ENCODE results near the gene SH2D3C. TPM values are rescaled to one million over a fixed set of nuclear protein-coding genes. Genes with fewer than 3 reads are reported as not detected.

The SH2D3C gene
- total RNA-seq, 1 donor from 2014 or later, result 22.6 TPM

DNA sequence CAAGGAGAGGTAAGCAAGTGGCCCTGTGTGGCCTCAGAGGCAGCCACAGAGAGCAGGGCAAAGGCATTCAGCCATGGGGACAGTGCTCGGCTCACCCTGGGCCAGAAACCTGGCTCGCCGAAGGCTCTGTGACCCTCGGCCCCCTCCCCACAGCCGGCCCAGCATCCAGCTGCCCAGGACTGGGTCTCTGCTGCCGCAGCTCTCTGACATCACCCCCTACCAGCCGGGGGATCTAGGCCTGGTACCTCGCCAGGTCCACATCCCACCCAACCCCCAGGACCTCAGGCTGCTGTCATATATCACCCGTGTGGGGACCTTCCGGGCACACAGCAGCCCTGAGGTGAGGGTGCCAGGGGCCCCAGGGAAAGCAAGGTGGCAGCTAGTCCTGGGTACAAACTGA is 65.6 kb downstream of the SH2D3C start:
- intact Hi-C loops (cut with DNase I), result no loop called here
- ATAC-seq (no peak), DNase-seq (ENCODE audit: low spot score) (no peak)

DNA sequence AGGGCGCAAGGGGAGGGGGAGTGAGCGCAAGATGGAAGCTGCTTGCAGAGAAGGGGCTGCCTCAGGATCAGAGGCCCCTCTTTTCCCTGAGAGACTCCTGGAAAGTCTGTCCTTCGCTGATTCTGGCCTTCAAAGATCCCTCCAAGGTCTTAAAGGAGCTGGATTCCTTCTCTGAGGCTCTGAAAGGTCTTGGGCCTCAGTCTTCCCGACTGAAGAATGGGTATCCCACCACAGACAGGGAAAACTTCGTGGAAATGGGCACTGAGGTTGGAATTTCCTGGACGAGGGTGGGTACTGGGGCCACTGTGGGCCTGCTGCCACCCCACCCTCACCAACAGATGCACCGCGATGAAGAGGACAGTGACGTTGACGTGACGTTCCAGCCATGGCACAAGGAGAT is 66.1 kb downstream of the SH2D3C start:
- intact Hi-C loops (cut with DNase I), result no loop called here
- no peak for ATAC-seq

DNA sequence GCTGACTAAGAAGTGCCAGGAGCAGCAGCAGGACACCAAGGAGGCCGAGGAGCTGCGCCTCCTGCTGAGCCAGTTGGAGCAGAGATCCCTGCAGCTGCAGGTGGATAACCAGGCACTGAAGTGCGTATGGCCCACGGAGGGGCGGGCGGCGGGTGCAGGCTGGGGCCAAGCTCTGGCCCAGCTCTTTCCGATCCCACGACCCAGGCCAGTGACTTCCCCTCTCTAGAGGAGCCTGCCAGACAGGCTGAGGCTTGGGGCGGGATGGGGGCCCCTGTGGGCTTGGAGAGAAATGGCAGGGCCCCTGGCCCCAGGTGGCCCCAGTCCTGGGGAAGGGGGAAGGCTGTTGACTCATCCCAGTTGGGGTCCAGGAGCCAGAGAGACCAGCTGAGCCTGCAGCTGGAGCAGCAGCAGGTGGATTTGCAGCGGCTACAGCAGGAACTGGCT is 66.6 kb downstream of the SH2D3C start:
- intact Hi-C loops (cut with DNase I), result no loop called here
- no peak for ATAC-seq

More for the DNA sequence above, 66.1 kb downstream of the SH2D3C start:
- DNase-seq (ENCODE audit: low spot score), result no peak

DNA sequence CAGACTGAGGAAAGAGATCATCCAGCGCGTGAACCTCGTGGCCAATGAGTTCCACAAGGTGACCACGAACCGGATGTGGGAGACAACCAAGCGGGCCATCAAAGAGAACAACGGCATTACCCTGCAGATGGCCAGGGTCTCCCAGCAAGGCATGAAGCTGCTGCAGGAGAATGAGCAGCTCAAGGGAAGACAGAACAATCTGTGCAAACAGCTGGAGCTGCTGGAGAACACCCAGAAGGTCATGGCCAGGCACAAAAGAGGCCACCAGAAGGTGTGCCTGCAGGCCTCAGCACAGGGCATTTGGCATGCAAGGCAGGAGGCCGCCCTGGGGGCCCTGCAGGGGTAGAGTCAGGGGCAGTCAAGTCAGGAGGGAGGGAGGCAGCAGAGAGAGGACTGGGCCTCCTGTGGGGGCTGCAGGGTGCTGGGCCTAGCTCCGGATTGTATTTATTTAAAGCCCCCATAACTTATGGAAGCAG is 67.2 kb downstream of the SH2D3C start:
- intact Hi-C loops (cut with DNase I), result no loop called here
- DNase-seq (ENCODE audit: low spot score) (no peak), ATAC-seq (no peak)

More for the DNA sequence above, 66.6 kb downstream of the SH2D3C start:
- DNase-seq (ENCODE audit: low spot score), result no peak

DNA sequence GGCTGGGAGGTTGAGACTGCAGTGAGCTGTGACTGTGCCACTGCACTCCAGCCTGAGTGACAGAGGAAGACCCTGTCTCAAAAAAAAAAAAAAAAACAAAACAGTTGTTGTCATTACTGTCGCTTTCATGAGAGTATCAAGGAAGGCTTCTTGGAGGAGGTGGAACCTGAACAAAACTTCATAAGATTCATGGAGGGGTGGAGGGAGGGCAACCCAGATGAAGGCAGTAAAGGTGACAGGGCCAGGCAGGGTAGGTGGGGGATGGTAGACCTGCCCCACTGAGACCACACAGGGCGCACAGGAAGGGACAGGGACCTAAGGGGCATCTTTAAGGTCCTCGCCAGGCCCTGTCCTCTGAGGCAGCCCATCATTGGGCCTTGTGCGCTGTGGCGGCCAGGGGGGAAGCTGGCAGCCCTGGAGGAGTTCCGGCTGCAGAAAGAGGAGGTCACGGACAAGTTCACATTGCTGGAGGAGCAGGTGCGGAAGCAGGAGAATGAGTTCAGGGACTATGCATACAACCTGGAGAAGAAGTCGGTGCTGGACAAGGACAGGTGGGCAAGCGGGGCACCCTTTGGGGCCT is 68.2 kb downstream of the SH2D3C start:
- DNase-seq (ENCODE audit: low spot score) (no peak), ATAC-seq (no peak)
- intact Hi-C loops (cut with DNase I), result no loop called here

DNA sequence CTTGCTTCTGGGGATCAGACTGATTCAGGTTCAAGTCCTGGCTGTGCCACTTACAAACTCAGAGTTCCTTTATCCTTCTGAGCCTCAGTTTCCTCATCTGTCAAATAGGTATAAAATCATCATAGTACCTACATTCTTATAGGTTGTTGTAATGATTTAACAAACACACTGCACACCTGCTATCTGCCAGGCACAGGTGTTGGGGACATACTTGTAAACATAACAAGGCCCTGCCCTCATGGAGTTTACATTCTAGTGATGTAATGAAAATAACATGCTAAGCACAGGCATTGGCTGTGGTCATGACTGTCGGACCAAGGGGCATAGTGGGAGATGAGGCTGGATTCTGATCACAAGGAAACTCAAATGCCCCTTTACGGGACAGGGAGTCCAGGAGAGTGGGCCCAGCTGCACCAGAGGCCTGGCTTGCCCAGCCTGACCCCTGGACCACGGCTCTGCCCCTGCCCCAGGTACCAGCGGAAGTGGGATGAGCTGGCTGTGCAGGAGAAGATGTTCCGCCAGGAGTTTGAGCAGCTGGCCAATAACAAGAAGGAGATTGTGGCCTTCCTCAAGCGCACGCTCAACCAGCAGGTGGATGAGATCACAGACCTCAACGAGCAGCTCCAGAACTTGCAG is 69.4 kb downstream of the SH2D3C start:
- DNase-seq (ENCODE audit: low spot score) (no peak), ATAC-seq (no peak)
- intact Hi-C loops (cut with DNase I), result no loop called here

DNA sequence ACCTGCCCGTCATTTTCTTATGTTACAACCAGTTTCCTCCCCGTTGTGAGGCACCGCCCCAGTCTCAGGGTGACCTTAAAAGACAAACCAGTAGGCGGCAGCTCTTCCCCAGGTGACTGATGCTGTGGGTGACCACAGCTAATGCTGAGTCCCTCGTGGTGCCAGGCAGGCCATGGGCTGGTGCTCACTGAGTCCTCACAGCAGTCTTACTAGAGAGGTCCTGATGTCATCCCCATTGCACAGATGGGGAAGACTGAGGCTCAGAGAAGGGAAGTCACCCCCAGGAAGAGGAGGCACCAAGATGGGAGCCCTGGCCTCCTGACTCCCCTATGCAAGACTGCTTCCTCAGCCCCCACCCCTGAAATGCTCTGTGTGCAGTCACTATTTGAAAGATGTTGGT is 70.7 kb downstream of the SH2D3C start:
- DNase-seq (ENCODE audit: low spot score) (no peak), ATAC-seq (no peak)
- intact Hi-C loops (cut with DNase I), result no loop called here

DNA sequence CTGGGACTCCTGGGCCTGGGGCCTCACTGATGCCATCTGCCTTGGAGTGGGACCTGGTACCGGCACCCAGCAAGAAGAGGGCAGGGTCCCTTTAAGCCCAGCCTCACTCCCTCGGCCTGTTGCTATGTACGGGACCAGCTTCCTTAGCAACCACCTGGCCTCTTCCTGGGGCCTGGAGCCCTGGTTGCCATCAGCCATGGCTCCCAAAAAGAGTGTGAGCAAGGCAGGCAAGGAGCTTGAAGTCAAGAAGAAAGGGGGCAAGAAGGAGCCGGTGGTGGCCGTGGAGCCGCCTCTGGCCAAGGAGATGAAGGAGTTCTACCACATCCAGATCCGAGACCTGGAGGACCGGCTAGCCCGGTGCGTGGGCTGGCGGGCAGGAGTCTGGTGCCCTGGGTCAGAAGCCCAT is 71.6 kb downstream of the SH2D3C start, which contains the start of gene CFAP157:
CFAP157 (plus strand) TSS at position 153 of the 406 bp plus-strand sequence; CDS start at position 197, 44 bp downstream.
- ATAC-seq, result no peak
- intact Hi-C loops (cut with DNase I), result no loop called here
- DNase-seq (ENCODE audit: low spot score), result no peak

DNA sequence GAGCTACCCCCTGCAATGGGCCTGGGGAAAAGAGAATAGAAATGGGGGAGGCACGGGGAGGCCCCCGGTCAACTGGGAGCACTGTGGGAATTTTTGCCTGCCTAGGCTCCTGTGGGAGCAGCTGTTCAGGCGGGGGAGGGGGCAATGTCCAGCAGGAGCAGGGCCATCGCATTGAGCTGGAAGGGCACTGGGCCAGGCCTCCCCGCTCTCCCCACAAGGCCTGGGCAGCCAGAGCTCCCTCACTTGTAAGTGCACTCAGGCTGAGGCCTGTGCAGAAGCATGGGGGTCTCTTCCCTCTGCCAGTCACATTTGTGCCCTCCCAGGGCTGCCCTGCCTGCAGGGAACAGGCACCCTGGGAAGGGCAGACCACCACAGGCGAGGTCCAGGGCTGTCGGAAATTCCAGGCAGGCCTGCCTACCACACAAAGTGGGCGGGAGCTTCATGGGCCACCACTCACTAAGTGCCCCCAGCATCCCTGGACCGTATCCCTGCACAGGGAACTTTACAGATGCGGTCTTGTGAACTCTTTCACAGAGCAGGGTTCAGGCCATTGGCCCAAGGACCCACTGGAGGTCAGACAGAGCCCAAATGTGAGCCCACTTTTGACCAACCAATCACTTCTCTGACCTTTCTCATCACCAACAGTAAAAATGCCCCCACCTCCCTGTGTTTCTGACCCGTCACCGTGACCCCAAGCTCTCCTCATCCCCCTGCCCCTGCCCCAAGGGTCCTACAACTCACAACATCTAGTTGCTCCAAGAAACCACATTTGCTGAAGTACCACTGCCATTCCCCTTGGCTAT is 72.7 kb downstream of the SH2D3C start:
- intact Hi-C loops (cut with DNase I), result no loop called here
- DNase-seq (ENCODE audit: low spot score) (no peak), ATAC-seq (no peak)

DNA sequence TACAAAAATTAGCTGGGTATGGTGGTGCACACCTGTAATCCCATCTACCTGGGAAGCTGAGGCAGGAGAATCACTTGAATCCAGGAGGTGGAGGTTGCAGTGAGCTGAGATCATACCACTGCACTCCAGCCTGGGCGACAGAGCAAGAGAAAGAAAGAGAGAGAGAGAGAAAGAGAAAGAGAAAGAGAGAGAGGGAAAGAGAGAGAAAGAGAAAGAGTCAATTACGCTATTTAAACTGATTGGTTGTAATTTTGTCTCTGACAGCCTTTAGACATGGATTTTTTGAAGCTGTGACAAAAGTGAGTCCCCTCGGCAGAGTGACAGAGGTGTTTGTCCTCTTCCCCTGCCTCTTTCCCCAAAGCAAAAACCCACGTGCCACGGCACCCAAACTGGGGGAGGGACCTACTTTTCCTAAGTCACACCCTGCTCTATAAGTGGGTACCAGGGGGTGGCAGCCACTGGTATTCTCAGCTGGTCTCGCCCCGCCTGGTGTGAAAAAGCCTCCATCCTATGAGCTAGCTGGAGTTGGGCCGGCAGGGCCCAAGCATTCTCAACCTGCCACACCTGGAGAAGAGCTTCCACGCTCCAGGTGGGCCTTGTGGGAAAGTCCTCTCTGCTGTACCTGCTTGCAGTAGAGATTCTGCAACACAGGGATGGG is 75.0 kb downstream of the SH2D3C start:
- ATAC-seq, result no peak
- no peak for DNase-seq (ENCODE audit: low spot score)
- intact Hi-C loops (cut with DNase I), result no loop called here

DNA sequence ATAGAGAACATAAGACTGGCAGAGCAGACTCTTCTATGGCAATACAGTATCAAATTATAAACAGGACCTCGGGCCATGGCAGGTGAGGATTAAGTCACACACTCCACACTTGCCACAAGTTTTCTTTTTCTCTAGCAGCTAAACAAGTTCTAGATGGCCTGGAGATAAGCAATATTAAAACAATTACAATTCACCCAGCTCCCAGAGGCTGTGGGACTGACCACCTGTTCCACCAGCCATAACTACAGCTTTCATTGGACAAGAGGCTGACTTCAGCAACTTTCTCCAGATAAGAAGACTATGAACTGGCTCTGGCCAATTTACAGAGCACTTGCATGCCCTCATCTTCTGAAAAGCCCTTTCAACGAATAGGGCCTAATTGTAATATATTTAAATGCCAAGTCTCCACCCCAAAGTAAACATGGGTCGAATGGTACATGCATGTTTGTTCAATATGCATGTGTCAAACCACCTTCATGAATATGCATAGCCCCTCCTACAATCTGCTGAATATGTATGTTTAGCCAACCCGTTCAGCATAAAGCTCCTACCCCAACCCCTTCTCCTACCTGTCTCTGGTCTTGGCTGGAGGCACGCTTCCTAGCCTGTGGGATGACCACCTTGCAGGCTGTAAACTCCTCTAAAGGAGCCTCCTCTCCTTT is 77.7 kb downstream of the SH2D3C start:
- intact Hi-C loops (cut with DNase I), result no loop called here
- DNase-seq (ENCODE audit: low spot score) (no peak), ATAC-seq (no peak)

DNA sequence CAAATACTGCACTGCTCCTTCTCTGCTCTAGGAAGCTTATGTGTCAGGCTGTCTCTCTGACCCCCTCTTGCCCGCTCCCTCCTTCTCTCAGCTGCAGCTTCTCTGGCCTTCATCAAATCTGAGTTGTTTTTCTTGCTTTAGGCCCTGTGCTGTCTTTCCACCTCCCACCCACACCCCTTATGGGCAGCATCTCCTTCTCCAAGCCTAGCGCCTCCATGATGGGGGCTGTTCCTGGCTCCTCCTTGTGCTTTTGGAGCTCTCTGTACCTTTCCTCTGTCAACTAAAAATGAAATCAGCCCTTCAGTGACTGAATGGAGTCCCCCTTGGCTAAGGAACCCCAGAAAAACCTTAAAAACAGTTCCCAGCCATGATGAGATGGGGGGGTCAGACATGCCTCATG is 78.3 kb downstream of the SH2D3C start:
- DNase-seq (ENCODE audit: low spot score), result no peak
- intact Hi-C loops (cut with DNase I), result no loop called here
- no peak for ATAC-seq

DNA sequence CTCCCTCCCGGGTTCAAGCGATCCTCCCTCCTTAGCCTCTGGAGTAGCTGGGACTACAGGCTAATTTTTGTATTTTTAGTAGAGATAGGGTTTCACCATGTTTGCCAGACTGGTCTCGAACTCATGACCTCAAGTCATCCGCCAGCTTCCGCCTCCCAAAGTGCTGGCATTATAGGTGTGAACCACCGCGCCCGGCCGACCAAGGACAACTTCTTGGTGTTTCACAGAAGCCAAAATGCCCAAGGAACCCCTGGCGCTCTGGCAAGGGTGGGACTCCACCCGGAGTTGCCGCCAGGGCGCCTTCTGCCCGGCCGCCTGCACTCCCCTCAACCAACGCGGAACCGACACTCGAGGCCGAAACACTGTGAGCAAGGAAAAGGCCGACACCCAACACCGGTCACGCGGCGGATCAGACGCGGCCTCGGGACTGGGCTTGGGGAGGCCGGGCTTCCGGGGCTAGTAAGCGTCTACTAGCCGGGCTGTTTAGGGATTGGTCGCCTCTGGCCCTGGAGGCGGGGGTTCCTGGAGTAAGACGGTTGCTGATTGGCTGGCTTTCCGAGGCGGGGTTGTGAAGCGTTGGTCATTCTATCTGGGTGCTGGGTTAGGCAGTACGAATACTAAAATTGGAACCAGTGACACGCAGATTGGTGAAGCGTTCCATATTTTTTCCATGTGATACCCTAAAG is 79.3 kb downstream of the SH2D3C start:
- ATAC-seq, result peak; percentile 98
- peak; percentile 98 for DNase-seq (ENCODE audit: low spot score)
- intact Hi-C loops (cut with DNase I), result no loop called here

DNA sequence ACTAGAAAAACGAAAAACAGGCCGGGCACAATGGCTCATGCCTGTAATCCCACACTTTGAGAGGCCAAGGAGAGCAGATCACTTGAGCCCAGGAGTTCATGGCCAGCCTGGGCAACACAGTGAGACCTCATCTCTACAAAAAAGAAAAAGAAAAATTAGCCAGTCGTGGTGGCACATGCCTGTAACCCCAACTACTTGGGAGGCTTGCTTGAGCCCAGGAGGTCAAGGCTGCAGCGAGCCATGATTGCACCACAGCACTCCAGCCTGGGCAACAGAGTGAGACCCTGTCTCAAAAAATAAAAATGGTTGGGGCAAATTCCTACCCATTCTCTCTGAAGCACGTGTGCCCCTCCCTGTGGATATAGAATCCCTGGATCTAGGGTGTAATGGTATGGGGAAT is 80.1 kb downstream of the SH2D3C start:
- intact Hi-C loops (cut with DNase I), result no loop called here
- ATAC-seq (no peak), DNase-seq (ENCODE audit: low spot score) (no peak)

DNA sequence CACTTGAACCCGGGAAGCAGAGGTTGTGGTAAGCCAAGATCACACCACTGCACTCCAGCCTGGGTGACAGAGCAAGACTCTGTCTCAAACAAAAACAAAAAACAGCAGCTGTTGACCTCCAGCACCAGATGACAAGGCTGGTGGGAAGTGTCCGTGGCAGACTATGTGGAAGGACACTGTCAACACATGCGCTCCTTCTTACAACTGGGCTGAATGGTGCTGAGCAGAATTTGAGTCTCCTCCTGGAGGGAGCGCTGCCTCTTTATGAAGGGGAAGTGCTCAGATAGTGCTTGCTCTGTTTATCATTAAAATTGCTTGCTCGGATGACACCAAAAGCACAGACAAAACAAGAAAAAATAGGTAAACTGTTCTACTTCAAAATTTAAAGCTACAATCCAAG is 80.9 kb downstream of the SH2D3C start:
- ATAC-seq (no peak), DNase-seq (ENCODE audit: low spot score) (no peak)
- intact Hi-C loops (cut with DNase I), result loop anchor here (2.0 kb wide), 1 partner anchor 35 kb away; no protein-coding TSS in a partner anchor

DNA sequence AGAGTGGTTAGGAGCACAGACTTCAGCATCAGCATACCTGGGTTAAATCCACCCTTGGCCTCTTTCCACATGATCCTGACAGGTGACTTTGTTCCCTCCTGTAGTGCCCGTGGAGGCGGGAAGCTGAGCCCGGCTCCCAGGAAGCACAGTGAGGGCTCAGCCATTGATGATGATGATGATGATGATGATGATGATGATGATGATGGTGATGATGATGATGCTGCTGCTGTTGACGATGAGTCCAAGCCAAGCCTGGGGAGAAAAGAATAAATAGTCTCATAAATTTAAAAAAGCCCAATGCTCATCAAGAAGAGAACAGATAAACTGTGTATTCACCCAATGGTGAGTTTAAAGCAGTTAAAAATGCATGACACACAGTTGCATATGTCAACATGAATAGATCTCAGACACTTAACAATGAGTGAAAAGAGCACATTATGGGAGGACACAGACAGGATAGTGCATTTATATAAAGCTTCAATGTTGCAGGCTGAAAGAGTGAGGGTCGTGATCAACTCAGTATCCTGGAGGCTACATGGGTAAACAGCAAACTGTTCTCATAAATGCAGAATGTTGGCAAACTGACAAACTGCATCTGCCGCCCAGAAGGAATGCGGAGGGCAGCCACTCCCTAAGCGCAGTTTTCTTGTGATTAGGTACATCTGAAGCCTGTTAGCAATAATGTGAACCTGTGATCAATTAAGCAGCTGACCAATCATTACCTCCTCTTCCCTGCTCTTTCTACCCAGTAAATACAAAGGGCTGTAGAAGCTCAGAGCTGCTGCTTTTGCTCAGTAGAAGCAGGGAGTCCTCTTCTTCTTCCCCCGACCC is 83.4 kb downstream of the SH2D3C start:
- no peak for ATAC-seq
- intact Hi-C loops (cut with DNase I), result no loop called here
- no peak for DNase-seq (ENCODE audit: low spot score)

DNA sequence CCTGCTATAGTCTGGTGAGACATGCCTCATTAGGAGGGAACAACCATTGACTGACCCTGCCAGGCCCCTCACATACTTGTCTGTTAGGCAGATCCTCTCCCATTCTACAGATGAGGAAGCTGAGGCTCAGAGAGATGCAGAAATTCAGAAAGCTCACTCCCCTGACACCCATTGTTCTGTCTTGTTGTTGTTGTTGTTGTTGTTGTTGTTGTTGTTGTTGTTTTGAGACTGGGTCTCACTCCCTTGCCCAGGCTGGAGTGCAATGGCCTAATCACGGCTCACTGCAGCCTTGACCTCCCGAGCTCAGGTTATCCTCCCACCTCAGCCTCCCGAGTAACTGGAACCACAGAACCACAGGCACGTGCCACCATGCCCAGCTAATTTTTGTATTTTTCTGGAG is 84.8 kb downstream of the SH2D3C start:
- intact Hi-C loops (cut with DNase I), result no loop called here
- no peak for ATAC-seq
- DNase-seq (ENCODE audit: low spot score), result no peak

DNA sequence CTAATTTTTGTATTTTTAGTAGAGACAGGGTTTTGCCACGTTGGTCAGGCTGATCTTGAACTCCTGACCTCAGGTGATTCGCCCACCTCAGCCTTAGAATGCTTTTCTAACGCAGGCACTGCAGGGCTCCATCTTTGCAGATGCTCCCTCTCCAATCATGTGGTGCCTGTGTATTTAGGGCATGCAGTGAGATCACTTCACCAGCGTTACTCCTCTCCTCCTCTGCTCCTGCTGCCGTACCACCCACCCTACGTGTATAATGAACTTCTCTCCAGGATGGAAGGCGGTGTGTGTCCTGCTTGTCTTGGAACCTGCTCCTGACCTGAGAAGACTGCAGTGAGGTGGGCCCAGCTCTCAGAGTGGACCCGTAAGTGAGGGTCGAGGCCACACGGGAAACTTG is 85.3 kb downstream of the SH2D3C start:
- intact Hi-C loops (cut with DNase I), result no loop called here
- DNase-seq (ENCODE audit: low spot score) (no peak), ATAC-seq (no peak)
